Measurements from ENCODE around the gene ALDH1A1. TPM values are rescaled to one million over a fixed set of nuclear protein-coding genes. Genes with fewer than 3 reads are reported as not detected.

The ALDH1A1 gene
- total RNA-seq, 1 donor from 2014 or later = 0.14 TPM

DNA sequence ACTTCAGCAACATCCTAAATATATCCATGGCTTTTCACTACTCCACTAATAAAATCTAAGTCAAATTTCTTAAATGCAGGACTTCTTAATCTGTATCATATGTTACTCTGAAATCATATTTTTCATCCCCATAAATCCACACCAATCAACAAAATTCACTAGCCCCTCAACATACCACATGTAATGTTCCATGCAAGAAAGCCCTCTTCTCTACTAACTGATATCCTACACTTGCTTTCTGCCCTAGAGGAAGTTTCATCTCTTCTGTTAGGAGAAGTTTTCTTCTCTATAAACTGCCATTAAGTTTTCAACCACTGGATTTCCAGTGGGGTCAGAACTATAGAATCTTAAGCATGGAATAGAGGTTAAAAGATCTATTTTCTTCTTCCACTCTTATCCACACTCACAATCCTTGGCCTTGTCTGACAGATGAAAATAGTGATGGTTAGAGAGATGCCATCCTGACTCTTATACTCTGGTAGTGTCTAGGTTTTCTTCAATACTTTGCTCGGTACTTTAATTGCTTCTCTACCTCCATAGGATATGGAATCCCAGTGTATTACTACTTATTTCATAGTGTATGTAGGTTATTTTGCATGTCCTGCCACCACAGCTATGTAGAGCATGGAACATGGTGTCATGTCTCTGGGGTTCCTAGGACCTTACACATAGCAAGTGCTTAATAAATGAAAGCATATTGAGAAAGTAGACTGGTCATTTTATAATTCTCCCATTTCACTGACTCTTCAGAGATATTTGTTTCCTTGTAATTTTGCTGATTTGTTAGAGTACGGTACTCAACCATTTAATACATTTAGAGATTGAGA, 48.4 kb downstream of the ALDH1A1 start:
- TF ChIP-seq CTCF (conservative IDR thresholded peaks at IDR 0.05) = no peak
- Mint-ChIP-seq H3K4me3 (no peak overlapping the region), H3K4me1 (no peaks in the 10 kb centered on the region), H3K27ac (ENCODE audit: unreplicated experiment) (no peak overlapping the region), H3K9me3 (no peaks in the 10 kb centered on the region), H3K36me3 (ENCODE audit: low read depth) (no peaks in the 10 kb centered on the region), H3K27me3 (ENCODE audit: low read depth) (no peaks in the 10 kb centered on the region)
- no peak for DNase-seq (ENCODE audit: low read depth, low spot score)

DNA sequence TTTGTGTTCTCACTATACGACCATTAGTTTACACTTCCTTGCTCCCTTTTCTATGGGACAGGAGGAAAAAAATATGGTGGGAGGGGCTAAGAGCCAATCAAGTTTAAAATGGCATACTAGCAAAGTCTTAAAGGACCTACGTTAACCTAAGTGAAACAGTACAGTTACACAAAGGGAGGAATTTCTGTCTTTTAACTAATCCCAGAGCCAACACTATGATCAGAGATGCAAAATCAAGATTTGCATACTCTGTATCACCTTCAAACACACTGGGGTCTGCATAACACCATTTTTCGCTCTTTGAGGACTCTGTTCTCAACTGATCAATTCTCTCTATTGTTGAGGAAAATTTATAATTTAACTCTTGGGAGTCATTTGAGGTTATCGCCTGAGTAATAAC, 49.8 kb downstream of the ALDH1A1 start:
- H3K36me3 Mint-ChIP-seq (ENCODE audit: low read depth) = no peaks in the 10 kb centered on the region
- no peak overlapping the region for H3K27ac Mint-ChIP-seq (ENCODE audit: unreplicated experiment)
- no peaks in the 10 kb centered on the region for H3K9me3 Mint-ChIP-seq
- DNase-seq (ENCODE audit: low read depth, low spot score) = no peak
- no peak for TF ChIP-seq CTCF (conservative IDR thresholded peaks at IDR 0.05)
- H3K4me1 Mint-ChIP-seq = no peaks in the 10 kb centered on the region
- H3K27me3 Mint-ChIP-seq (ENCODE audit: low read depth) = no peaks in the 10 kb centered on the region
- H3K4me3 Mint-ChIP-seq = no peak overlapping the region

- H3K4me1 Mint-ChIP-seq = no peaks in the 10 kb centered on the region
- H3K9me3 Mint-ChIP-seq = no peaks in the 10 kb centered on the region
- H3K36me3 Mint-ChIP-seq (ENCODE audit: low read depth) = no peaks in the 10 kb centered on the region
- H3K27ac Mint-ChIP-seq (ENCODE audit: unreplicated experiment) = no peak overlapping the region
- H3K4me3 Mint-ChIP-seq = no peak overlapping the region
- no peak for DNase-seq (ENCODE audit: low read depth, low spot score)
- H3K27me3 Mint-ChIP-seq (ENCODE audit: low read depth) = no peaks in the 10 kb centered on the region
- no peak for TF ChIP-seq CTCF (conservative IDR thresholded peaks at IDR 0.05)
Measured at GRCh38 chr9:72902268-72902667, 50.6 kb downstream of the ALDH1A1 start.

- no peak overlapping the region for H3K4me3 Mint-ChIP-seq
- TF ChIP-seq CTCF (conservative IDR thresholded peaks at IDR 0.05) = no peak
Measured at GRCh38 chr9:72899734-72900477, 52.9 kb downstream of the ALDH1A1 start.

DNA sequence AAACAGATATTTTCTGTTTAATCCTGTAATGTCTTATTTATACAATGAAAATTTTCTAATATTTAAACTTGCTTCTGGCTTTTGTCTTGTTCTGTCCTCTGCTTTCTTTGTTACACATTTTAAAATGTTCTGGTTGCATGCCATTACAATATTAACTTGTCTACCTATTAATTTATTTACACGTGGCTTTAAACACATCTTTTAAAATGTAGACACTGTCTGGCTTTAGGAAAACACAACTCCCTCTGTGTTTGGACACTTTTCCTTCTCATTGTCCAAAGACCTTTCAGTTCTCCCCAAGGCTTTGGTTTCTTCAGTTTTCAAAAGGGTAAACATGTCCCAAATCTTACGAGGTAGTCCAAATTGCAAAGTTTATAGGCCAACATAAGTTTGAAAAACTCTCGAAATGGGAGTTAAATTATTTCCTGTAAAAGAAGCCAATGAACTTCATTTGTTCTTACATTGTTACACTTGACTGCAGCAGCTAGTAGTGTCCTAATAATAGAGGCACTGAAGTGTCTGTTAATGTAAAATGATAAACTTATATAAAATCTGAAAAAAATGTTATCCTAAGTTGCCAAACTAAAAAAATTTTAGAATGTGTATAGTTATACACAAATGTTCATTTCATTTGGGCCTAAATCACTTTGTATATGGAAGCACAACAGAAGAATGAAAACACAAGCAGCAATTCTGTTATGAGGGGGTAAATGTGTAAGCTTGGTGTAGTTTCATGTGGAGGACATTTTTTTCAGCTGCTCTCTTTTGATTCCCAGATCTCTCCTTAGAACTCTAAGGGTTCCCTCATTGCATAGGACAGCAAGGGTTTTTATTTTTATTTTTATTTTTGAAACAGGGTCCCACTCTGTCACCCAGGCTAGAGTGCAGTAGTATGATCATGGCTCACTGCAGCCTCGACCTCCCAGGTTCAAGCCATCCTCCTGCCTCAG, 53.8 kb downstream of the ALDH1A1 start:
- DNase-seq (ENCODE audit: low read depth, low spot score) = no peak
- no peak for TF ChIP-seq CTCF (conservative IDR thresholded peaks at IDR 0.05)
- H3K27me3 Mint-ChIP-seq (ENCODE audit: low read depth) = no peaks in the 10 kb centered on the region
- no peaks in the 10 kb centered on the region for H3K36me3 Mint-ChIP-seq (ENCODE audit: low read depth)
- no peaks in the 10 kb centered on the region for H3K9me3 Mint-ChIP-seq
- H3K4me1 Mint-ChIP-seq = no peaks in the 10 kb centered on the region
- H3K4me3 Mint-ChIP-seq = no peak overlapping the region
- no peak overlapping the region for H3K27ac Mint-ChIP-seq (ENCODE audit: unreplicated experiment)

More at GRCh38 chr9:72899734-72900477, 52.9 kb downstream of the ALDH1A1 start:
- Mint-ChIP-seq H3K4me1 (no peaks in the 10 kb centered on the region), H3K27me3 (ENCODE audit: low read depth) (no peaks in the 10 kb centered on the region), H3K36me3 (ENCODE audit: low read depth) (no peaks in the 10 kb centered on the region), H3K27ac (ENCODE audit: unreplicated experiment) (no peak overlapping the region), H3K9me3 (no peaks in the 10 kb centered on the region)
- no peak for DNase-seq (ENCODE audit: low read depth, low spot score)

All from neural crest cell (in vitro differentiated cells).